GM12878 (cell line): ENCODE results near the gene CNTNAP2. TPM values are rescaled to one million over a fixed set of nuclear protein-coding genes. Genes with fewer than 3 reads are reported as not detected.

ENCODE experiments used
- ATAC-seq: fragments of 200-7000 bp; cut with Tn5 transposase; 3 replicates; pipeline ENCODE4 v1.9.1; 2020; ENCODE audit warnings: mild to moderate bottlenecking, moderate library complexity
- BruUV-seq: library from RNA; stranded (reverse); fragments of 400-500 nt; replicated peaks from 2 replicates; lab custom pipeline; 2021; lab: Mats Ljungman, UMichigan
- CTCF ChIA-PET: fragments of 300-600 bp; sonication (Branson Sonifier 250); formaldehyde crosslinking; extraction: SDS; loops from one replicate; lab custom pipeline; 2021; ENCODE audit warnings: inconsistent platforms; lab: Yijun Ruan, JAX
- POLR2A ChIA-PET: fragments of 350-600 bp; formaldehyde crosslinking; extraction: SDS; loops from one replicate; lab custom pipeline; 2021; ENCODE audit warnings: inconsistent platforms; lab: Charles Lee
- RAD21 ChIA-PET: fragments of 300-600 bp; sonication (Branson Sonifier 250); formaldehyde crosslinking; loops from one replicate; lab custom pipeline; 2023; ENCODE audit warnings: antibody characterized with exemption; ENCODE audit not compliant: unreplicated experiment; lab: Charles Lee
- SMC1A ChIA-PET: fragments of 300-600 bp; sonication (Branson Sonifier 250); formaldehyde crosslinking; loops from one replicate; lab custom pipeline; 2023; ENCODE audit not compliant: unreplicated experiment, uncharacterized antibody; lab: Charles Lee
- DNase-seq: peaks from one replicate; pipeline ENCODE4 v3.0.0-alpha.2; 2011; ENCODE audit warnings: low read depth, low spot score
- FAIRE-seq: peaks from 3 replicates; lab custom pipeline; 2011; peaks lifted over from hg19 to GRCh38; lab: Jason Lieb, UNC
- H2AFZ ChIP-seq: 2 replicates; pipeline ENCODE4 v1.6.0; 2011; ENCODE audit warnings: low read depth, low read length, control low read depth; ENCODE audit not compliant: control insufficient read depth
- H3K27ac ChIP-seq: 2 replicates; pipeline ENCODE4 v1.5.1; 2011; ENCODE audit warnings: control low read depth; ENCODE audit not compliant: control insufficient read depth, insufficient read depth
- H3K27me3 ChIP-seq, 2 experiments: replicated peaks in 1 of 2; 2 replicates each; pipeline versions ENCODE4 v1.6.0 to v1.6.1; 2011; ENCODE audit warnings: low read length in 1 of 2; ENCODE audit not compliant: control insufficient read depth in 2 of 2, insufficient read depth in 2 of 2
- H3K36me3 ChIP-seq, 2 experiments: 2 replicates each; pipeline ENCODE4 v1.5.1; 2011; ENCODE audit warnings: low read length in 1 of 2; ENCODE audit not compliant: control insufficient read depth in 2 of 2, insufficient read depth in 2 of 2
- H3K4me1 ChIP-seq: 2 replicates; pipeline ENCODE4 v1.6.1; 2011; ENCODE audit warnings: mild to moderate bottlenecking, low read length, moderate library complexity, mixed read lengths; ENCODE audit not compliant: control insufficient read depth, insufficient read depth
- H3K4me2 ChIP-seq: 2 replicates; pipeline ENCODE4 v1.6.0; 2011; ENCODE audit warnings: control low read depth; ENCODE audit not compliant: control insufficient read depth, insufficient read depth
- H3K4me3 ChIP-seq: fragments of 200-600 bp; sonication (generic); 2 replicates; pipeline ENCODE4 v1.5.1; 2016
- H3K79me2 ChIP-seq: 2 replicates; pipeline ENCODE4 v1.6.0; 2011; ENCODE audit warnings: low read length; ENCODE audit not compliant: control insufficient read depth, insufficient read depth
- H3K9ac ChIP-seq: 2 replicates; pipeline ENCODE4 v1.8.0; 2011; ENCODE audit warnings: low read length, control low read depth, mixed read lengths; ENCODE audit not compliant: control insufficient read depth, insufficient read depth
- H3K9me3 ChIP-seq: replicated peaks from 3 replicates; pipeline ENCODE4 v1.5.1; 2011; ENCODE audit warnings: mild to moderate bottlenecking, low read length; ENCODE audit not compliant: control insufficient read depth, insufficient read depth
- H4K20me1 ChIP-seq: 2 replicates; pipeline ENCODE4 v1.6.0; 2011; ENCODE audit not compliant: control insufficient read depth, insufficient read depth
- ATF7 ChIP-seq: fragments of 450-650 bp; IDR thresholded peaks from 2 replicates; pipeline ENCODE4 v1.6.1; 2016; ENCODE audit warnings: low read depth, mild to moderate bottlenecking
- BACH1 ChIP-seq: fragments of 450-650 bp; IDR thresholded peaks from 2 replicates; pipeline ENCODE4 v1.6.1; 2017; ENCODE audit warnings: mild to moderate bottlenecking, borderline replicate concordance
- CREB1 ChIP-seq: IDR thresholded peaks from 2 replicates; pipeline ENCODE4 v1.6.1; 2012; ENCODE audit warnings: low read depth, mild to moderate bottlenecking, inconsistent platforms
- MTA2 ChIP-seq: fragments of 450-650 bp; IDR thresholded peaks from 2 replicates; pipeline ENCODE4 v1.6.1; 2016; ENCODE audit warnings: low read depth, mild to moderate bottlenecking, moderate library complexity
- NBN ChIP-seq: fragments of 450-650 bp; IDR thresholded peaks from 2 replicates; pipeline ENCODE4 v1.6.1; 2016
- NFYA ChIP-seq: IDR thresholded peaks from 2 replicates; pipeline ENCODE4 v1.6.1; 2011; ENCODE audit warnings: low read depth, mild to moderate bottlenecking, low read length, improper control_type of control experiment, borderline replicate concordance
- RUNX3 ChIP-seq: IDR thresholded peaks from 2 replicates; pipeline ENCODE4 v1.6.1; 2012; ENCODE audit warnings: low read length, inconsistent platforms
- SIN3A ChIP-seq: IDR thresholded peaks from 2 replicates; pipeline ENCODE4 v1.6.1; 2012; ENCODE audit warnings: low read depth, low read length, improper control_type of control experiment
- SMAD5 ChIP-seq: IDR thresholded peaks from 2 replicates; pipeline ENCODE4 v1.6.1; 2016; ENCODE audit warnings: antibody characterized with exemption, low read depth
- SREBF2 ChIP-seq: IDR thresholded peaks from 2 replicates; pipeline ENCODE4 v1.6.1; 2012; ENCODE audit warnings: mild to moderate bottlenecking, low read length
- TCF12 ChIP-seq: IDR thresholded peaks from 2 replicates; pipeline ENCODE4 v1.6.1; 2011; ENCODE audit warnings: low read depth, mild to moderate bottlenecking, low read length
- TCF7 ChIP-seq: IDR thresholded peaks from 2 replicates; pipeline ENCODE4 v1.6.1; 2014; ENCODE audit warnings: antibody characterized with exemption, borderline replicate concordance
- WGBS: methylation state at CpG from one replicate; pipeline ENCODE4 v1.1.6; 2016; ENCODE audit warnings: low lambda C conversion rate; ENCODE audit not compliant: insufficient replicate concordance, insufficient coverage; ENCODE audit errors: missing lambda C conversion rate; 5-methylcytosine and 5-hydroxymethylcytosine counted together
- in situ Hi-C: fragments of 300-500 bp; cut with MboI; formaldehyde crosslinking; loops from 9 replicates; pipeline ENCODE4 v1.14.3; 2018; ENCODE audit warnings: mixed read lengths
- intact Hi-C: fragments of 100-400 bp; cut with micrococcal nuclease; formaldehyde crosslinking; loops from one replicate; pipeline ENCODE4 v1.14.2; 2022; ENCODE audit not compliant: unreplicated experiment
- polyA plus RNA-seq, 11 experiments: library from polyadenylated mRNA; depleted of rRNA in 4 of 11; unstranded in 6 of 11; stranded (reverse) in 5 of 11; fragments of >200 nt; fragmentation: Nextera tagmentation in 4 of 11; fragmentation: Illumina TruSeq in 1 of 11; extraction: Ambion mirVana in 4 of 11; extraction: Trizol in 1 of 11; gene quantifications; 1 replicate in 1 of 11; 2 replicates in 10 of 11; pipeline versions ENCODE4 v1.2.1 to v1.2.3, GENCODE V29; 2011 to 2016; ENCODE audit warnings: inconsistent platforms in 2 of 11, missing spikeins in 2 of 11, low read depth in 1 of 11
- total RNA-seq, 4 experiments: library from RNA; depleted of rRNA in 3 of 4; stranded (reverse); fragments of >200 nt in 3 of 4; fragmentation: Illumina TruSeq in 1 of 4; extraction: Trizol in 1 of 4; gene quantifications; 2 replicates each; pipeline versions ENCODE4 v1.2.1 to v1.2.3, GENCODE V29; 2013 to 2021
- TF ChIP-seq, protein P1 (sequence below): fragments of 450-650 bp; conservative IDR thresholded peaks from 2 replicates; pipeline ENCODE4 v1.6.1; 2017; ENCODE audit warnings: mild to moderate bottlenecking, moderate library complexity
- TF ChIP-seq, protein P2 (sequence below): fragments of 450-650 bp; formaldehyde crosslinking; IDR thresholded peaks from 2 replicates; pipeline ENCODE4 v1.4.0; 2022; ENCODE audit warnings: mild to moderate bottlenecking, moderate library complexity
- TF ChIP-seq, protein P3 (sequence below): fragments of 450-650 bp; IDR thresholded peaks from 2 replicates; pipeline ENCODE4 v1.6.1; 2017; ENCODE audit warnings: mild to moderate bottlenecking, moderate library complexity
- TF ChIP-seq, protein P4 (sequence below): fragments of 450-650 bp; IDR thresholded peaks from 2 replicates; pipeline ENCODE4 v1.6.1; 2017; ENCODE audit warnings: borderline replicate concordance

Gene CNTNAP2
- total and polyA plus RNA-seq, 10 of the 15 experiments (the other 5 are each of a cell fraction or from before 2014, with no cell fraction given) = 0.03 to 0.08 (median 0.03) TPM; not detected in 7

DNA sequence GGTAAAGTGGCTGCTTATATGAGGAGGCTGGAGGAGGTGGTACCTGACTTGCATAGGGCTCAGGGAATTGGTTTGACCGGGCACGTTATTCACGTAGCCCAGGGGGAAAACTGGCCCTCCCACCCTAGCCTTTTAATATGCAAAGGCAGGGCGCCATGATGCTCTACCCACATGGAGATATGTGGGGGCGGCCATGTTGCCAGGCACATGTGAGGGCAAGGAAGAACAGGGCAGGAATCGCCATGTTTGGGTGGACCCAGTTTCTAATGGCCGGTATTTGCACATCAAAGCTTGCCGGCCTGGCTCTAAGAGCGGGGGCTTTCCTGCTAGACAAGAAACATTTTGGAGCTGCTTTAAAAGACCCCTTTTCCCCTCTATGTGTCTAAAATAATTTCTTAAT is 1524.2 kb downstream of the CNTNAP2 start:
- ChIA-PET CTCF (no interaction called here), RAD21 (no interaction called here), SMC1A (no interaction called here), POLR2A (no interaction called here)
- BruUV-seq = no TSS peak
- no peak for FAIRE-seq
- ATAC-seq = no peak
- H3K4me3 ChIP-seq = no peak overlapping the region
- no peak overlapping the region for H2AFZ ChIP-seq
- H3K4me1 ChIP-seq = no peaks in the 10 kb centered on the region
- H3K9ac ChIP-seq = no peak overlapping the region
- no peaks in the 10 kb centered on the region for H4K20me1 ChIP-seq
- H3K9me3 ChIP-seq = no peaks in the 10 kb centered on the region
- H3K27me3 ChIP-seq = no peaks in the 10 kb centered on the region
- no peaks in the 10 kb centered on the region for H3K79me2 ChIP-seq
- in situ Hi-C loops = no loop called here
- no peak overlapping the region for H3K27ac ChIP-seq
- no peaks in the 10 kb centered on the region for H3K36me3 ChIP-seq
- DNase-seq = no peak
- intact Hi-C loops = no loop called here
- H3K4me2 ChIP-seq = no peak overlapping the region
- 35% methylated on average over 9 of the region's 9 CpGs for WGBS
- no peak for TF ChIP-seq SREBF2
- no peak for TF ChIP-seq TCF12
- TF ChIP-seq SIN3A = no peak
- no peak for TF ChIP-seq TCF7
- no peak for TF ChIP-seq MTA2
- TF ChIP-seq, protein P1, sequence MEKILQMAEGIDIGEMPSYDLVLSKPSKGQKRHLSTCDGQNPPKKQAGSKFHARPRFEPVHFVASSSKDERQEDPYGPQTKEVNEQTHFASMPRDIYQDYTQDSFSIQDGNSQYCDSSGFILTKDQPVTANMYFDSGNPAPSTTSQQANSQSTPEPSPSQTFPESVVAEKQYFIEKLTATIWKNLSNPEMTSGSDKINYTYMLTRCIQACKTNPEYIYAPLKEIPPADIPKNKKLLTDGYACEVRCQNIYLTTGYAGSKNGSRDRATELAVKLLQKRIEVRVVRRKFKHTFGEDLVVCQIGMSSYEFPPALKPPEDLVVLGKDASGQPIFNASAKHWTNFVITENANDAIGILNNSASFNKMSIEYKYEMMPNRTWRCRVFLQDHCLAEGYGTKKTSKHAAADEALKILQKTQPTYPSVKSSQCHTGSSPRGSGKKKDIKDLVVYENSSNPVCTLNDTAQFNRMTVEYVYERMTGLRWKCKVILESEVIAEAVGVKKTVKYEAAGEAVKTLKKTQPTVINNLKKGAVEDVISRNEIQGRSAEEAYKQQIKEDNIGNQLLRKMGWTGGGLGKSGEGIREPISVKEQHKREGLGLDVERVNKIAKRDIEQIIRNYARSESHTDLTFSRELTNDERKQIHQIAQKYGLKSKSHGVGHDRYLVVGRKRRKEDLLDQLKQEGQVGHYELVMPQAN = no peak
- no peak for TF ChIP-seq ATF7
- no peak for TF ChIP-seq RUNX3
- no peak for TF ChIP-seq SMAD5
- TF ChIP-seq, protein P2, sequence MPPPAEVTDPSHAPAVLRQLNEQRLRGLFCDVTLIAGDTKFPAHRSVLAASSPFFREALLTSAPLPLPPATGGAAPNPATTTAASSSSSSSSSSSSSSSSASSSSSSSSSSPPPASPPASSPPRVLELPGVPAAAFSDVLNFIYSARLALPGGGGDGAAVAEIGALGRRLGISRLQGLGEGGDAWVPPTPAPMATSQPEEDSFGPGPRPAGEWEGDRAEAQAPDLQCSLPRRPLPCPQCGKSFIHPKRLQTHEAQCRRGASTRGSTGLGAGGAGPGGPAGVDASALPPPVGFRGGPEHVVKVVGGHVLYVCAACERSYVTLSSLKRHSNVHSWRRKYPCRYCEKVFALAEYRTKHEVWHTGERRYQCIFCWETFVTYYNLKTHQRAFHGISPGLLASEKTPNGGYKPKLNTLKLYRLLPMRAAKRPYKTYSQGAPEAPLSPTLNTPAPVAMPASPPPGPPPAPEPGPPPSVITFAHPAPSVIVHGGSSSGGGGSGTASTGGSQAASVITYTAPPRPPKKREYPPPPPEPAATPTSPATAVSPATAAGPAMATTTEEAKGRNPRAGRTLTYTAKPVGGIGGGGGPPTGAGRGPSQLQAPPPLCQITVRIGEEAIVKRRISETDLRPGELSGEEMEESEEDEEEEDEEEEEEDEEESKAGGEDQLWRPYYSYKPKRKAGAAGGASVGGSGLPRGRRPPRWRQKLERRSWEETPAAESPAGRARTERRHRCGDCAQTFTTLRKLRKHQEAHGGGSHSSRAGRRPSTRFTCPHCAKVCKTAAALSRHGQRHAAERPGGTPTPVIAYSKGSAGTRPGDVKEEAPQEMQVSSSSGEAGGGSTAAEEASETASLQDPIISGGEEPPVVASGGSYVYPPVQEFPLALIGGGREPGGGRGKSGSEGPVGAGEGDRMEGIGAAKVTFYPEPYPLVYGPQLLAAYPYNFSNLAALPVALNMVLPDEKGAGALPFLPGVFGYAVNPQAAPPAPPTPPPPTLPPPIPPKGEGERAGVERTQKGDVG (CRISPR knock-in tag) = no peak
- TF ChIP-seq, protein P3, sequence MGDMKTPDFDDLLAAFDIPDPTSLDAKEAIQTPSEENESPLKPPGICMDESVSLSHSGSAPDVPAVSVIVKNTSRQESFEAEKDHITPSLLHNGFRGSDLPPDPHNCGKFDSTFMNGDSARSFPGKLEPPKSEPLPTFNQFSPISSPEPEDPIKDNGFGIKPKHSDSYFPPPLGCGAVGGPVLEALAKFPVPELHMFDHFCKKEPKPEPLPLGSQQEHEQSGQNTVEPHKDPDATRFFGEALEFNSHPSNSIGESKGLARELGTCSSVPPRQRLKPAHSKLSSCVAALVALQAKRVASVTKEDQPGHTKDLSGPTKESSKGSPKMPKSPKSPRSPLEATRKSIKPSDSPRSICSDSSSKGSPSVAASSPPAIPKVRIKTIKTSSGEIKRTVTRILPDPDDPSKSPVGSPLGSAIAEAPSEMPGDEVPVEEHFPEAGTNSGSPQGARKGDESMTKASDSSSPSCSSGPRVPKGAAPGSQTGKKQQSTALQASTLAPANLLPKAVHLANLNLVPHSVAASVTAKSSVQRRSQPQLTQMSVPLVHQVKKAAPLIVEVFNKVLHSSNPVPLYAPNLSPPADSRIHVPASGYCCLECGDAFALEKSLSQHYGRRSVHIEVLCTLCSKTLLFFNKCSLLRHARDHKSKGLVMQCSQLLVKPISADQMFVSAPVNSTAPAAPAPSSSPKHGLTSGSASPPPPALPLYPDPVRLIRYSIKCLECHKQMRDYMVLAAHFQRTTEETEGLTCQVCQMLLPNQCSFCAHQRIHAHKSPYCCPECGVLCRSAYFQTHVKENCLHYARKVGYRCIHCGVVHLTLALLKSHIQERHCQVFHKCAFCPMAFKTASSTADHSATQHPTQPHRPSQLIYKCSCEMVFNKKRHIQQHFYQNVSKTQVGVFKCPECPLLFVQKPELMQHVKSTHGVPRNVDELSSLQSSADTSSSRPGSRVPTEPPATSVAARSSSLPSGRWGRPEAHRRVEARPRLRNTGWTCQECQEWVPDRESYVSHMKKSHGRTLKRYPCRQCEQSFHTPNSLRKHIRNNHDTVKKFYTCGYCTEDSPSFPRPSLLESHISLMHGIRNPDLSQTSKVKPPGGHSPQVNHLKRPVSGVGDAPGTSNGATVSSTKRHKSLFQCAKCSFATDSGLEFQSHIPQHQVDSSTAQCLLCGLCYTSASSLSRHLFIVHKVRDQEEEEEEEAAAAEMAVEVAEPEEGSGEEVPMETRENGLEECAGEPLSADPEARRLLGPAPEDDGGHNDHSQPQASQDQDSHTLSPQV = no peak
- TF ChIP-seq NFYA = no peak
- no peak for TF ChIP-seq CREB1
- no peak for TF ChIP-seq BACH1
- TF ChIP-seq, protein P4, sequence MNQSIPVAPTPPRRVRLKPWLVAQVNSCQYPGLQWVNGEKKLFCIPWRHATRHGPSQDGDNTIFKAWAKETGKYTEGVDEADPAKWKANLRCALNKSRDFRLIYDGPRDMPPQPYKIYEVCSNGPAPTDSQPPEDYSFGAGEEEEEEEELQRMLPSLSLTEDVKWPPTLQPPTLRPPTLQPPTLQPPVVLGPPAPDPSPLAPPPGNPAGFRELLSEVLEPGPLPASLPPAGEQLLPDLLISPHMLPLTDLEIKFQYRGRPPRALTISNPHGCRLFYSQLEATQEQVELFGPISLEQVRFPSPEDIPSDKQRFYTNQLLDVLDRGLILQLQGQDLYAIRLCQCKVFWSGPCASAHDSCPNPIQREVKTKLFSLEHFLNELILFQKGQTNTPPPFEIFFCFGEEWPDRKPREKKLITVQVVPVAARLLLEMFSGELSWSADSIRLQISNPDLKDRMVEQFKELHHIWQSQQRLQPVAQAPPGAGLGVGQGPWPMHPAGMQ = no peak
- no peak for TF ChIP-seq NBN
